Measurements from ENCODE around the gene CARD11. TPM values are rescaled to one million over a fixed set of nuclear protein-coding genes. Genes with fewer than 3 reads are reported as not detected.

CARD11 gene
- total RNA-seq, 1 experiment from 2014 or later, result 0.82 TPM

DNA sequence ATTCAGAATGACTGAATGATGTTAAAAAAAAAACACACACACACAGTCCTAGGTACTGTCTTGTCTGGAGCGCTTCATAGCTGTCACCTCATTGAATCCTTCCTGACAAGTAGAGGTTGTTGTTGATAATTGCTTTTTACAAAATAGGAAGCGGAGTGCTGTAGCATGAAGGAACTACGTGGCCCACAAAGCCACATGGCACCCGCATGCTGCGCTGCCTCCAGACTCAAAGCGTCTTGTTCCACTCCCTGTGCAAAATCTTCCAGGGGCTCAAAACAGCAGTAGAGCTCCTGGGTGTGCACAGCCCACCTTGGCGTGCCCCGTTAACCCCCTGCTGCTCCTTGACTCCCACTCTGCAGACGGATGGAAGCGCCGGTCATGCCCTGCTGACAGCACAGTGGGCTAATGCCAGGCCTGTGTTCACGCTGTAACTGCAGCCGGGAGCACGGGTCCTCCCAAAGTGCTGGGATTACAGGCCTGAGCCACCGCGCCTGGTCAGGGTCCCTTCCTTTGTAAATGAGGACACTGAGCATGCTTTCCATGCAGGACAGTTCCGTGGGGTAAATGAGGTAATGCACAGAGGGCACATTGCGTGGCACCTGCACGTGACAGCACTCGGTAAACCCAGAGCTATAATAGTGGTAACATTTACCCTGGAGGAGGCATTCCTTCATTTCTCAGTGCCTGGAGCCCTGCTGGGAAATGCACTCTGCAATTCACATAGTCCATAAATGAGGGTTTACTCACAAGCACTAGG lies 108.5 kb downstream of the CARD11 start:
- CTCF ChIA-PET, result no interaction called here
- Histone ChIP-seq H3K36me3 (ENCODE audit: control insufficient read depth, insufficient read depth, low read length) (no peaks in the 10 kb centered on the region), H3K27ac (ENCODE audit: low read length) (no peak overlapping the region), H3K4me3 (ENCODE audit: low read depth in 2 of 2, low read length in 2 of 2) (no peak overlapping the region), H3K9me3 (ENCODE audit: control insufficient read depth, insufficient read depth, low read depth, low read length) (no peaks in the 10 kb centered on the region), H3K4me1 (ENCODE audit: control insufficient read depth, insufficient read depth, low read length) (no peaks in the 10 kb centered on the region), H3K27me3 (ENCODE audit: control insufficient read depth, insufficient read depth, low read length) (peaks cover 6% of the 10 kb centered on the region)
- POLR2A ChIA-PET, result no interaction called here
- in situ Hi-C loops (cut with HindIII; ENCODE audit: low pct_unique_long_range_greater_than_20kb, low sequenced_read_pairs) (no loop called here), intact Hi-C loops (cut with micrococcal nuclease; ENCODE audit: unreplicated experiment) (no loop called here)
- TF ChIP-seq, protein P1, sequence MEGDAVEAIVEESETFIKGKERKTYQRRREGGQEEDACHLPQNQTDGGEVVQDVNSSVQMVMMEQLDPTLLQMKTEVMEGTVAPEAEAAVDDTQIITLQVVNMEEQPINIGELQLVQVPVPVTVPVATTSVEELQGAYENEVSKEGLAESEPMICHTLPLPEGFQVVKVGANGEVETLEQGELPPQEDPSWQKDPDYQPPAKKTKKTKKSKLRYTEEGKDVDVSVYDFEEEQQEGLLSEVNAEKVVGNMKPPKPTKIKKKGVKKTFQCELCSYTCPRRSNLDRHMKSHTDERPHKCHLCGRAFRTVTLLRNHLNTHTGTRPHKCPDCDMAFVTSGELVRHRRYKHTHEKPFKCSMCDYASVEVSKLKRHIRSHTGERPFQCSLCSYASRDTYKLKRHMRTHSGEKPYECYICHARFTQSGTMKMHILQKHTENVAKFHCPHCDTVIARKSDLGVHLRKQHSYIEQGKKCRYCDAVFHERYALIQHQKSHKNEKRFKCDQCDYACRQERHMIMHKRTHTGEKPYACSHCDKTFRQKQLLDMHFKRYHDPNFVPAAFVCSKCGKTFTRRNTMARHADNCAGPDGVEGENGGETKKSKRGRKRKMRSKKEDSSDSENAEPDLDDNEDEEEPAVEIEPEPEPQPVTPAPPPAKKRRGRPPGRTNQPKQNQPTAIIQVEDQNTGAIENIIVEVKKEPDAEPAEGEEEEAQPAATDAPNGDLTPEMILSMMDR (IDR thresholded peaks at IDR 0.05), result no peak
- no peak for TF ChIP-seq SIN3A (IDR thresholded peaks at IDR 0.05; ENCODE audit: borderline replicate concordance, insufficient read depth, low read depth, low read length)
- TF ChIP-seq TCF7L2 (IDR thresholded peaks at IDR 0.05; ENCODE audit: low read depth, low read length), result no peak
- no peak for TF ChIP-seq POLR2AphosphoS5 (IDR thresholded peaks at IDR 0.05; ENCODE audit: low read depth, low read length)
- TF ChIP-seq, protein P2, sequence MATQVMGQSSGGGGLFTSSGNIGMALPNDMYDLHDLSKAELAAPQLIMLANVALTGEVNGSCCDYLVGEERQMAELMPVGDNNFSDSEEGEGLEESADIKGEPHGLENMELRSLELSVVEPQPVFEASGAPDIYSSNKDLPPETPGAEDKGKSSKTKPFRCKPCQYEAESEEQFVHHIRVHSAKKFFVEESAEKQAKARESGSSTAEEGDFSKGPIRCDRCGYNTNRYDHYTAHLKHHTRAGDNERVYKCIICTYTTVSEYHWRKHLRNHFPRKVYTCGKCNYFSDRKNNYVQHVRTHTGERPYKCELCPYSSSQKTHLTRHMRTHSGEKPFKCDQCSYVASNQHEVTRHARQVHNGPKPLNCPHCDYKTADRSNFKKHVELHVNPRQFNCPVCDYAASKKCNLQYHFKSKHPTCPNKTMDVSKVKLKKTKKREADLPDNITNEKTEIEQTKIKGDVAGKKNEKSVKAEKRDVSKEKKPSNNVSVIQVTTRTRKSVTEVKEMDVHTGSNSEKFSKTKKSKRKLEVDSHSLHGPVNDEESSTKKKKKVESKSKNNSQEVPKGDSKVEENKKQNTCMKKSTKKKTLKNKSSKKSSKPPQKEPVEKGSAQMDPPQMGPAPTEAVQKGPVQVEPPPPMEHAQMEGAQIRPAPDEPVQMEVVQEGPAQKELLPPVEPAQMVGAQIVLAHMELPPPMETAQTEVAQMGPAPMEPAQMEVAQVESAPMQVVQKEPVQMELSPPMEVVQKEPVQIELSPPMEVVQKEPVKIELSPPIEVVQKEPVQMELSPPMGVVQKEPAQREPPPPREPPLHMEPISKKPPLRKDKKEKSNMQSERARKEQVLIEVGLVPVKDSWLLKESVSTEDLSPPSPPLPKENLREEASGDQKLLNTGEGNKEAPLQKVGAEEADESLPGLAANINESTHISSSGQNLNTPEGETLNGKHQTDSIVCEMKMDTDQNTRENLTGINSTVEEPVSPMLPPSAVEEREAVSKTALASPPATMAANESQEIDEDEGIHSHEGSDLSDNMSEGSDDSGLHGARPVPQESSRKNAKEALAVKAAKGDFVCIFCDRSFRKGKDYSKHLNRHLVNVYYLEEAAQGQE (IDR thresholded peaks at IDR 0.05; ENCODE audit: insufficient read depth in 1 of 2, low read depth in 2 of 2, low read length in 1 of 2), result no peak
- no peak for ATAC-seq
- no TSS peak for BruUV-seq (replicated peaks)
- DNase-seq (ENCODE audit: low read depth, low spot score), result no peak

DNA sequence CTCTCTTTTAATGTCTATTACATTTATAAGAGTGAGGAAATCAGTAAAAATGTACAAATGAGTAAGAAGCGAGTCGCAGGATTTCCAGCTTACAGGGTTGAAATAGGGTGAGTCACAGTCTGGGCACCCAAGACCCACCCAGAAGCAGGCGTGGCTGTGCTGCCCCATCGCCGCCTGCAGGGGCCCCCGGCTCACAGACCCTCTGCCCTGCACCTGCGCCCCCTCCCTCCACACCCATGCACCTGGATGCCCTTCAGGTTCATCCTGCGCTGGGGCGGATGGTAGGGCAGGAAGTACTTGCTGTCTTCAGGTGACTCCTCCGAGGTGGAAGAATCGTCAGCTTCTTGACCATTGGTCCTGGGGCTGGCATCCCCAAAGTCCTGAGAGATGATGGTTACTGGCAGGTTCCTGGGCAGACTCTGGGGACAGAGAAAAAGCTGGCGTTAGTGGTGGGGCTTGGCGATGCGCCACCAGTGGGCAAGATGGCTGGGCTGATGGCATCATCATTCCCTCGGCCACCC lies 109.4 kb downstream of the CARD11 start:
- ChIA-PET POLR2A (no interaction called here), CTCF (no interaction called here)
- no peaks in the 10 kb centered on the region for H3K36me3 ChIP-seq (ENCODE audit: control insufficient read depth, insufficient read depth, low read length)
- H3K27me3 ChIP-seq (ENCODE audit: control insufficient read depth, insufficient read depth, low read length), result no peaks in the 10 kb centered on the region
- TF ChIP-seq, protein P1 (IDR thresholded peaks at IDR 0.05), result no peak
- TF ChIP-seq, protein P2 (IDR thresholded peaks at IDR 0.05; ENCODE audit: insufficient read depth in 1 of 2, low read depth in 2 of 2, low read length in 1 of 2), result no peak
- TF ChIP-seq TCF7L2 (IDR thresholded peaks at IDR 0.05; ENCODE audit: low read depth, low read length), result no peak
- TF ChIP-seq POLR2AphosphoS5 (IDR thresholded peaks at IDR 0.05; ENCODE audit: low read depth, low read length), result no peak
- no peak for TF ChIP-seq SIN3A (IDR thresholded peaks at IDR 0.05; ENCODE audit: borderline replicate concordance, insufficient read depth, low read depth, low read length)
- H3K4me3 ChIP-seq (ENCODE audit: low read depth in 2 of 2, low read length in 2 of 2), result no peak overlapping the region
- ATAC-seq (no peak), DNase-seq (ENCODE audit: low read depth, low spot score) (no peak)
- H3K4me1 ChIP-seq (ENCODE audit: control insufficient read depth, insufficient read depth, low read length), result no peaks in the 10 kb centered on the region
- H3K9me3 ChIP-seq (ENCODE audit: control insufficient read depth, insufficient read depth, low read depth, low read length), result no peaks in the 10 kb centered on the region
- intact Hi-C loops (cut with micrococcal nuclease; ENCODE audit: unreplicated experiment) (no loop called here), in situ Hi-C loops (cut with HindIII; ENCODE audit: low pct_unique_long_range_greater_than_20kb, low sequenced_read_pairs) (no loop called here)
- no peak overlapping the region for H3K27ac ChIP-seq (ENCODE audit: low read length)
- no TSS peak for BruUV-seq (replicated peaks)
